GM08714 (cell line): ENCODE measurements around the gene AKNA.

Source experiments
- H3K4me3 ChIP-seq: fragments of 200-500 bp; sonication (Bioruptor generic); 2 replicates; pipeline ENCODE4 v1.5.1; 2014; ENCODE audit warnings: mild to moderate bottlenecking, low read length, inconsistent platforms
- ZNF274 ChIP-seq: IDR thresholded peaks from 2 replicates; pipeline ENCODE4 v1.6.1; 2012; ENCODE audit warnings: mild to moderate bottlenecking, low read depth, low read length

AKNA gene

DNA sequence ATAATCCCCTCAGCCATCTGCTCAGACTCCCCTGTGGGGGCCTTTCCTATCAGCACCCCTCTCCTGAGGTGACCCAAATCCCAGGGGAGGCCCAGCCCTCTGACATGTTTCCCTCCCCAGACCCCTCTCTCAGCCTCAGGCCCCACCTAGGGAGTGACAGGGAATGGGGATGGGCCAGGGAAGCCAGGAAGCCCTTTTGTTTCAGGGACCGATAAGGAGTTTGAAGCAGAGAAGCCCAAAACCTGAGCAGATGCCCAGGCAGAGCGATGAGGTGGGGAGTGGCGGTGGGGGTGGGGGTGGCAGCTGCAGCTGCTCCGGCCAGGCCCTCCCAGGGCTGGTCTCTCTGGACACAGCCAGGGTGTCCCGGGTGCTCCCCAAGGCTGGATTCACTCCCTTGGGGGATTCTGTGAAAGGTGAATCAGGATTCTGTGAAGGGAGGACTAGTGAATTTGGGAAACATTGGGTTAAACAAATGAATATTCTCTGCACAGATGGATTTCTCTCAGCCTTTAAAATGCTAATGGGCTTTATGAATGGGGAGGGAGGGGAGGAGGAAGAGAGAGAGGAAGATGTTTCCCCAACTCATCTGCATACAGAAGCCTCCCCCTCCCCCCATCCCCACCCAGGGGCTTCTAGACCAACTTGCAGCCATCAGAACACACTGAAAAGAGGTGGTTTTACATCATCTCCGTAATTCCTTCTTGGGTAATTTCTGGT lies 17.4 kb downstream of the AKNA start:
- H3K4me3 ChIP-seq, result no peak overlapping the region
- no peak for TF ChIP-seq ZNF274

- no peak overlapping the region for H3K4me3 ChIP-seq
- no peak for TF ChIP-seq ZNF274
Measured at GRCh38 chr9:114369216-114370130, 18.3 kb downstream of the AKNA start.

GRCh38 chr9:114367772-114368569 lies 19.8 kb downstream of the AKNA start:
- TF ChIP-seq ZNF274, result no peak
- no peak overlapping the region for H3K4me3 ChIP-seq

- H3K4me3 ChIP-seq, result peak overlapping the region; percentile 50; the same call in 1 of the 2 replicates
- no peak for TF ChIP-seq ZNF274
Measured at GRCh38 chr9:114367366-114367765, 20.4 kb downstream of the AKNA start.

DNA sequence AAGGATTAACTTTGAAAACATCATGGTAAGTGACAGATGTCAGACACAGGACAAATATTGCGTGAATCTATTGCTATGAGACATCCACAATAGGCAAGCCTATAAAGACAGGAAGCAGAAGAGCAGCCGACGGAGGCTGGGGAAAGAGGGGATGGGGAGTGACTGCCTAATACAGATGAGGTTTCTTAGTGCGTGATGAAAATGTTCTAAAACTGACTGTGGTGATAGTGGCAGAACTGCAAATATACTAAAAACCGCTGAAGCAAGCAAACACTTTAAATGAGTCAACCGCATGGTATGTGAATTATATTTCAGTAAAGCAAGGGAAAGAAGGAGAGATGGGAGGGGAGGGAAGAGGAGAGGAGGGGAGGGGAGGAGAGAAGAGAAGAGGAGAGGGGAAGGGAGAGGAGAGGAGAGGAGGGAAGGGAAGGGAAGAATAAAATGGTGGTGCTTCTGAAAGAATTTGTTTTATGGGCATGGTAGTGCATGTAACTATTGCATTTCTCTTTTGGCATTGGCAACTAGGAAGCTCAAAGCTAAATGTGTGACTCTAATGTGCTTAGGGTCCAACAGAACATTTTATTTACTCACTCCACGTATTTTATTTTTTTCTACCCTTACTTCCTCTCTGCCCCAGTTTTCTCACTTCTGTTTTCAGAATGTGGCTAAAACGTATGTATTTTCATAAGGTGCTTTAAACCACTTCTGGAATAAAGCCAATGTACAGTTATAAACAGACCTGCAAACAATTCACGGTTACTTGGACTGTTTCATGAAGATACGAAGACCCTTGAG lies 21.3 kb downstream of the AKNA start:
- TF ChIP-seq ZNF274, result no peak
- peak overlapping the region; percentile 37; the same call in 1 of the 2 replicates for H3K4me3 ChIP-seq

- no peak for TF ChIP-seq ZNF274
Measured at GRCh38 chr9:114365194-114365593, 22.6 kb downstream of the AKNA start.

DNA sequence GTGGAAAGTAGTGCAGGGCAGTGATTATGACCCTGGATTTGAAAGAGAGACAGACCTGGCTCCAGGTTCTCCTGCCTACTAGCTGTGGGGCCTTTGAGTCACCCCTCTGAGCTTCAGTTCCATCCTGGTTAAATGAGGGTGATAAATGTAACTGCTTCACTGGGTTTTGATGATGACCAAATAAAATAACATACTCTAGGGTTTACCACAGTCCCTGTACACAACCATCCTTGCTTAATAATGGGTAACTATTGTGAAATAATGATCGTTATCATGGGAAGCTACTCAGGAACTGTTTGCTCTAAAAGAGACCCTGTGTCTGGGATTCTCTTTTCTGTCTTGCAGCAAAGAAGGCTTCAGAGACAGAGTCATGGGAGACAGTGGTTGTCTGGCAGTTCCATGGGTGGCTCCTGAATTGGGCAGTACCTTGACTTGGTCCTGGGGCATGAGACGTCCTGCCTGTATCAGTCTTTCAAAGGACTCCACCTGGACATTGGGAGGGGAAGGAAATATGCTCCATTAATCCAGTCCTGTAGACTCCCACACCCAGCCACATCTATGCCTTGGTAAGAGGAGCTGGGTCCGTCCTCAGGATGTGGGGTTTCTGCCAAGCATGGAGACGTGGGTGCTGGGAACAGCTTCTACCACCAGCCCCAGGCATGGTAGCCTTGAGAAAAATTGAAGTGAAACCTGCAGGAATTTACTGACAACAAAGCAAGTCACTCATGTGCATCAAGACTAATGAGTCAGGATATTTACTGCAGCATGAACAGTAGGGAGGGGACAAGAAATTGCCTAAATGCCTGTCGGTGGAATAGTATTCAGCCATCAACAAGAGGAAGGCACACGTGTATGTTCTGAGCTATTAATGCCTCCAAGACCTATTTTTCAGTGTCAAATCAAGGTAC lies 23.4 kb downstream of the AKNA start:
- no peak overlapping the region for H3K4me3 ChIP-seq
- no peak for TF ChIP-seq ZNF274

More at GRCh38 chr9:114365194-114365593, 22.6 kb downstream of the AKNA start:
- no peak overlapping the region for H3K4me3 ChIP-seq

GRCh38 chr9:114363424-114363823 lies 24.4 kb downstream of the AKNA start:
- TF ChIP-seq ZNF274, result no peak

GRCh38 chr9:114362394-114362793 lies 25.4 kb downstream of the AKNA start:
- no peak for TF ChIP-seq ZNF274
- no peak overlapping the region for H3K4me3 ChIP-seq

More at GRCh38 chr9:114363424-114363823, 24.4 kb downstream of the AKNA start:
- no peak overlapping the region for H3K4me3 ChIP-seq

- H3K4me3 ChIP-seq, result no peak overlapping the region
- TF ChIP-seq ZNF274, result no peak
Measured at GRCh38 chr9:114361542-114361941, 26.2 kb downstream of the AKNA start.

DNA sequence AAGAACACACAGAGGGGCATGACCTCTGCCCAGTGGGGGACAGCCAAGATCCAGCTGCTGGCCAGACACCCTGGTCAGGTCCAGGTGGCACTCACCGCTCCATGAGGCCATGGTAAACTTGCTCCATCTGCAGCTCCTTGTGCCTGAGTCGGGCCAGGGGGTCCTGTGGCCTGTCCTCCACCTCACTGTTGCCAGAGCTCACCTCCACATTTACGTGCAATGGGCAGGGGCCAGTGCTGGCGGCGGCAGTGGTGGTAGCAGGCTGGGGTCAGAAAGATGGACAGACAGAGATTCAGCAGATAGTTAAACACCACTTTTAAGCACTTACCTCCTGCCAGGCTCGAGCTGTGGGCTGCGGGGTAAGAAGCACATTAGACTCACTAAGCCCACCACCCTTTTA lies 28.0 kb downstream of the AKNA start:
- H3K4me3 ChIP-seq, result no peak overlapping the region
- no peak for TF ChIP-seq ZNF274

GRCh38 chr9:114357911-114358328 lies 29.9 kb downstream of the AKNA start:
- no peak overlapping the region for H3K4me3 ChIP-seq
- no peak for TF ChIP-seq ZNF274
